ENCODE results near the gene CAPN8.

CAPN8 gene

DNA sequence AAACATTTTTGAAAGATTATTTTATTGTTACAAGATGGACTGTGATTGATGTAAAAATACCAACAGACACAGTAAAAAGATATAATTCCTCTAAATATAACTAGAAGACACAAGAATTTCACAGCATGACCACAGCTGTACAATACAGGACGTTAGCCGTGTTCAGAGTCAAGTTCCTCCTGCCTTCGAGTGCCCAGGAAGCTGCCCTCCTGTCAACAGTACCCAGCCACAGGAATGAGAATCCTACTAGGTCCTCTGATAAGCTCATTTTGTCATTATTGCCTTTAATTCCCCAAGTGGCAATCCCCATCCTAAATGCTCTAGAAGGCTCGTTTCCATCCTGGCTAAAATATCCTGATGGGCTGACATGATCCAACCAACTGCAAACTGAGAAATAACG, 30.4 kb upstream of the CAPN8 start:
- H3K4ac ChIP-seq (ENCODE audit: low read depth in 1 of 2, low read length in 2 of 2) = no peak overlapping the region
- no peak overlapping the region for H2AFZ ChIP-seq (ENCODE audit: low read depth, low read length)
- no peak overlapping the region for H3K27ac ChIP-seq (ENCODE audit: low read length, poor library complexity, severe bottlenecking)
- no peak overlapping the region for H3K23ac ChIP-seq (ENCODE audit: low read length in 2 of 2)
- H3K4me3 ChIP-seq (ENCODE audit: insufficient read depth in 1 of 2, low read depth in 1 of 2, low read length in 2 of 2) = no peak overlapping the region
- H3K4me2 ChIP-seq (ENCODE audit: low read length, poor library complexity, severe bottlenecking) = no peak overlapping the region
- no peaks in the 10 kb centered on the region for H3K36me3 ChIP-seq (ENCODE audit: control insufficient read depth in 1 of 2, insufficient read depth in 2 of 2, low read depth in 1 of 2, low read length in 2 of 2)
- H3K9ac ChIP-seq (ENCODE audit: low read length) = no peak overlapping the region
- H2BK120ac ChIP-seq (ENCODE audit: low read depth, low read length) = no peak overlapping the region
- WGBS = 66% methylated on average over 5 of the region's 5 CpGs
- H3K79me1 ChIP-seq (replicated peaks; ENCODE audit: low read length, poor library complexity, severe bottlenecking) = no peaks in the 10 kb centered on the region
- no peak overlapping the region for H3K14ac ChIP-seq (ENCODE audit: low read length in 2 of 2)
- peaks cover 17% of the 10 kb centered on the region for H3K4me1 ChIP-seq (ENCODE audit: control insufficient read depth, insufficient read depth, low read depth, low read length)
- no peak overlapping the region for H3K18ac ChIP-seq (ENCODE audit: low read depth in 1 of 2, low read length in 2 of 2)
- no peak overlapping the region for H2BK5ac ChIP-seq (ENCODE audit: low read depth, low read length, poor library complexity, severe bottlenecking)
- H4K91ac ChIP-seq (ENCODE audit: low read length) = no peak overlapping the region
- no peak overlapping the region for H2BK15ac ChIP-seq (ENCODE audit: low read depth, poor library complexity, severe bottlenecking)
- H3K9me3 ChIP-seq (ENCODE audit: control insufficient read depth, low read length) = no peaks in the 10 kb centered on the region
- peak overlapping the region; percentile 43 for H4K8ac ChIP-seq (ENCODE audit: low read length)
- H2BK12ac ChIP-seq (ENCODE audit: low read length in 2 of 2) = no peak overlapping the region
- H2AK5ac ChIP-seq (ENCODE audit: low read length, severe bottlenecking) = no peak overlapping the region
- H3K27me3 ChIP-seq (ENCODE audit: control insufficient read depth in 1 of 2, insufficient read depth in 1 of 2, low read length in 2 of 2) = no peaks in the 10 kb centered on the region
- DNase-seq = no peak

DNA sequence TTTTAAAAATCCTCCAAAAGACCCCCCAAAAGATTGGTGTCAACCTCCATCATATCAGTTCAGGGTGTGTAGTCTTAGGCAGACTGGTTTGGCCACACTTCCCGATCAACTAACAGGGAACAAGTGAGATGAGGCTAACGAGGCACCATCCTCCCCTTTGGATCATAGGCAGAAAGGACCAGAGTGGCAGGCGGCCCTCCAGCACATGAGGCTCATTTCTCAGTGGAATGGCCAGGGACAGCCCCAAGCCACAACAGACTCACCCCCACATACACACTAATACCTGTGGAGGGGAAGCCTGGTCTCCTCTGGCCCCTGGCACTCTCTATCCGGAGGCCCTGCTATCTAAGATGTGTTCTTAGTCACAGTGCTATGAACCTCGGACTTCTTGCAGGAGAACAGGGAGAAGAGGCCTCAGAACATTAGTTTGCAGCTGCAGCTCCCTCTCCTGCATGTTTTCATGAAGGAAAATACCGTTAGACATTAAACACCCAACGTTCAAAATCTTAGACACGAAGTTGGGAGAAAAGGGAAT, 29.6 kb upstream of the CAPN8 start:
- no peak overlapping the region for H2BK15ac ChIP-seq (ENCODE audit: low read depth, poor library complexity, severe bottlenecking)
- H3K79me1 ChIP-seq (replicated peaks; ENCODE audit: low read length, poor library complexity, severe bottlenecking) = no peaks in the 10 kb centered on the region
- H3K9ac ChIP-seq (ENCODE audit: low read length) = no peak overlapping the region
- H2BK120ac ChIP-seq (ENCODE audit: low read depth, low read length) = no peak overlapping the region
- no peak overlapping the region for H3K18ac ChIP-seq (ENCODE audit: low read depth in 1 of 2, low read length in 2 of 2)
- no peak for DNase-seq
- H3K27me3 ChIP-seq (ENCODE audit: control insufficient read depth in 1 of 2, insufficient read depth in 1 of 2, low read length in 2 of 2) = no peaks in the 10 kb centered on the region
- no peak overlapping the region for H3K14ac ChIP-seq (ENCODE audit: low read length in 2 of 2)
- no peak overlapping the region for H3K4me2 ChIP-seq (ENCODE audit: low read length, poor library complexity, severe bottlenecking)
- H3K4ac ChIP-seq (ENCODE audit: low read depth in 1 of 2, low read length in 2 of 2) = no peak overlapping the region
- peaks cover 13% of the 10 kb centered on the region for H3K4me1 ChIP-seq (ENCODE audit: control insufficient read depth, insufficient read depth, low read depth, low read length)
- no peak overlapping the region for H2BK5ac ChIP-seq (ENCODE audit: low read depth, low read length, poor library complexity, severe bottlenecking)
- H2AK5ac ChIP-seq (ENCODE audit: low read length, severe bottlenecking) = no peak overlapping the region
- H2BK12ac ChIP-seq (ENCODE audit: low read length in 2 of 2) = no peak overlapping the region
- no peak overlapping the region for H4K8ac ChIP-seq (ENCODE audit: low read length)
- H3K9me3 ChIP-seq (ENCODE audit: control insufficient read depth, low read length) = no peaks in the 10 kb centered on the region
- H3K23ac ChIP-seq (ENCODE audit: low read length in 2 of 2) = no peak overlapping the region
- no peak overlapping the region for H3K27ac ChIP-seq (ENCODE audit: low read length, poor library complexity, severe bottlenecking)
- H3K36me3 ChIP-seq (ENCODE audit: control insufficient read depth in 1 of 2, insufficient read depth in 2 of 2, low read depth in 1 of 2, low read length in 2 of 2) = no peaks in the 10 kb centered on the region
- WGBS = 89% methylated on average over 6 of the region's 8 CpGs
- no peak overlapping the region for H2AFZ ChIP-seq (ENCODE audit: low read depth, low read length)
- H4K91ac ChIP-seq (ENCODE audit: low read length) = no peak overlapping the region
- no peak overlapping the region for H3K4me3 ChIP-seq (ENCODE audit: insufficient read depth in 1 of 2, low read depth in 1 of 2, low read length in 2 of 2)

DNA sequence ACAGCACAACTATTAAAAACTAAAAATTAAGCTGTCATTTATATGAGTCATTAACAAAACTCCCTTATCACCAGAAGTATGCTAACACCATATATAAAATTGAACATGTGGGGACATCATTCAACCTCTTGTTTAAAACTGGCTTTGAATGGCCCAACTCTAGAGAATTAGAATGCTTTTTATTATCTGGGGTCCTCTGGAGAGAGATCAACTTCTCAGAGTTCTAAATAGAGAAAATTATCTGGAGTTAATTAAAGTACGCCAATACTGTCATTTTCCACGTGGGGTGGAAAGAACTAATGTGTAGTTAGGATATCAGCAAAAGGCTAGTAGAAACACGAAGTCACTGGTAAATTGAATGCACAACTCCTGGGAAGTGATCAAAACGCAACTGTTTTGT, 25.6 kb upstream of the CAPN8 start:
- Histone ChIP-seq H3K27me3 (ENCODE audit: control insufficient read depth in 1 of 2, insufficient read depth in 1 of 2, low read length in 2 of 2) (peaks cover 0 to 4% of the 10 kb centered on the region in 2 experiments), H2BK5ac (ENCODE audit: low read depth, low read length, poor library complexity, severe bottlenecking) (no peak overlapping the region), H3K9ac (ENCODE audit: low read length) (no peak overlapping the region), H3K9me3 (ENCODE audit: control insufficient read depth, low read length) (no peaks in the 10 kb centered on the region), H3K27ac (ENCODE audit: low read length, poor library complexity, severe bottlenecking) (no peak overlapping the region), H2BK120ac (ENCODE audit: low read depth, low read length) (no peak overlapping the region), H3K4me3 (ENCODE audit: insufficient read depth in 1 of 2, low read depth in 1 of 2, low read length in 2 of 2) (no peak overlapping the region), H3K14ac (ENCODE audit: low read length in 2 of 2) (no peak overlapping the region), H3K79me1 (replicated peaks; ENCODE audit: low read length, poor library complexity, severe bottlenecking) (no peaks in the 10 kb centered on the region), H3K4me1 (ENCODE audit: control insufficient read depth, insufficient read depth, low read depth, low read length) (peaks cover 2% of the 10 kb centered on the region), H3K18ac (ENCODE audit: low read depth in 1 of 2, low read length in 2 of 2) (no peak overlapping the region), H2AFZ (ENCODE audit: low read depth, low read length) (no peak overlapping the region), H3K4ac (ENCODE audit: low read depth in 1 of 2, low read length in 2 of 2) (no peak overlapping the region), H3K4me2 (ENCODE audit: low read length, poor library complexity, severe bottlenecking) (no peak overlapping the region), H3K36me3 (ENCODE audit: control insufficient read depth in 1 of 2, insufficient read depth in 2 of 2, low read depth in 1 of 2, low read length in 2 of 2) (no peaks in the 10 kb centered on the region), H3K23ac (ENCODE audit: low read length in 2 of 2) (no peak overlapping the region), H4K91ac (ENCODE audit: low read length) (no peak overlapping the region), H2BK15ac (ENCODE audit: low read depth, poor library complexity, severe bottlenecking) (no peak overlapping the region), H2BK12ac (ENCODE audit: low read length in 2 of 2) (no peak overlapping the region), H2AK5ac (ENCODE audit: low read length, severe bottlenecking) (no peak overlapping the region), H4K8ac (ENCODE audit: low read length) (no peak overlapping the region)
- DNase-seq = no peak
- 71% methylated on average over 3 of the region's 4 CpGs for WGBS

DNA sequence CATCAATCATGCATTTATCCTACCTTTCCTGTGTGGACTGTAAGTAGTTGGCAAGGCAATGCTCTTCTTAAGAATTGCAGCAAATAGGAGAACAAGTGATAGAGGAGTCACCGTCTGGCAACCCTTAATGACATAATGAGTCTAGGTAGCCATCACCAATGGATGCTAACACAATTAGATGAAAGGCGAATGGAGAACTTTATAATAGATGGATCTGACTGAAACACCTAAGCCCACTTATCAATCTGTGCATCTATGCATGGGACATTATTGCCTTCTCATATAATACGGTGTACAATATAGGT, 18.9 kb upstream of the CAPN8 start:
- H3K27ac ChIP-seq (ENCODE audit: low read length, poor library complexity, severe bottlenecking) = no peak overlapping the region
- 75% methylated on average over 2 of the region's 3 CpGs for WGBS
- H2BK5ac ChIP-seq (ENCODE audit: low read depth, low read length, poor library complexity, severe bottlenecking) = no peak overlapping the region
- no peak overlapping the region for H3K9ac ChIP-seq (ENCODE audit: low read length)
- H3K4ac ChIP-seq (ENCODE audit: low read depth in 1 of 2, low read length in 2 of 2) = no peak overlapping the region
- H3K27me3 ChIP-seq (ENCODE audit: control insufficient read depth in 1 of 2, insufficient read depth in 1 of 2, low read length in 2 of 2) = peaks cover 13 to 31% of the 10 kb centered on the region in 2 experiments
- H3K4me1 ChIP-seq (ENCODE audit: control insufficient read depth, insufficient read depth, low read depth, low read length) = peaks cover 4% of the 10 kb centered on the region
- H2BK15ac ChIP-seq (ENCODE audit: low read depth, poor library complexity, severe bottlenecking) = no peak overlapping the region
- DNase-seq = no peak
- H3K79me1 ChIP-seq (replicated peaks; ENCODE audit: low read length, poor library complexity, severe bottlenecking) = no peaks in the 10 kb centered on the region
- no peaks in the 10 kb centered on the region for H3K36me3 ChIP-seq (ENCODE audit: control insufficient read depth in 1 of 2, insufficient read depth in 2 of 2, low read depth in 1 of 2, low read length in 2 of 2)
- H4K91ac ChIP-seq (ENCODE audit: low read length) = no peak overlapping the region
- H3K4me3 ChIP-seq (ENCODE audit: insufficient read depth in 1 of 2, low read depth in 1 of 2, low read length in 2 of 2) = no peak overlapping the region
- H3K18ac ChIP-seq (ENCODE audit: low read depth in 1 of 2, low read length in 2 of 2) = no peak overlapping the region
- H2BK120ac ChIP-seq (ENCODE audit: low read depth, low read length) = no peak overlapping the region
- H3K23ac ChIP-seq (ENCODE audit: low read length in 2 of 2) = no peak overlapping the region
- no peak overlapping the region for H2BK12ac ChIP-seq (ENCODE audit: low read length in 2 of 2)
- H2AK5ac ChIP-seq (ENCODE audit: low read length, severe bottlenecking) = no peak overlapping the region
- H3K9me3 ChIP-seq (ENCODE audit: control insufficient read depth, low read length) = no peaks in the 10 kb centered on the region
- H3K4me2 ChIP-seq (ENCODE audit: low read length, poor library complexity, severe bottlenecking) = no peak overlapping the region
- H3K14ac ChIP-seq (ENCODE audit: low read length in 2 of 2) = no peak overlapping the region
- no peak overlapping the region for H2AFZ ChIP-seq (ENCODE audit: low read depth, low read length)
- no peak overlapping the region for H4K8ac ChIP-seq (ENCODE audit: low read length)

Measured in mesenchymal stem cell (in vitro differentiated cells and primary cell).